Activated CD4-positive, alpha-beta T cell treated with anti-CD3 and anti-CD28 coated beads, Interleukin-2, Interleukin-6, amounts not matched to agents 100 ng/mL and 50 ng/mL, durations not matched to agents 16 hours and 8 hours (primary cell): ENCODE results near the gene RPL35A.
"Not testable (repeated sequence)": the region's sequence is repeated elsewhere in the genome, so short reads cannot be mapped to it uniquely, and the experiment has no call there.

Experiments
- DNase-seq: peaks from one replicate; pipeline ENCODE4 v3.0.0-alpha.2; 2020

Gene RPL35A

GRCh38 chr3:197953325-197953724 lies 3.3 kb downstream of the RPL35A start:
- no peak for DNase-seq

- no peak for DNase-seq
Measured at GRCh38 chr3:197953881-197954280, 3.9 kb downstream of the RPL35A start.

GRCh38 chr3:197955892-197956477 lies 6.0 kb downstream of the RPL35A start:
- no peak for DNase-seq

- no peak for DNase-seq
Measured at GRCh38 chr3:197956626-197956988, 6.6 kb downstream of the RPL35A start.

- no peak for DNase-seq
Measured at GRCh38 chr3:197957790-197958133, 7.8 kb downstream of the RPL35A start.

GRCh38 chr3:197958346-197958745 lies 8.4 kb downstream of the RPL35A start:
- DNase-seq = no peak

- DNase-seq = not testable (repeated sequence)
Measured at GRCh38 chr3:197958848-197959247, 8.9 kb downstream of the RPL35A start.

GRCh38 chr3:197959500-197959890 lies 9.5 kb downstream of the RPL35A start:
- peak; percentile 22 for DNase-seq

- DNase-seq = peak; percentile 97
Measured at GRCh38 chr3:197959891-197960693, 10.1 kb downstream of the RPL35A start, which contains the start of gene LMLN. Gene LMLN (plus strand): TSS chr3:197960217. CDS start chr3:197960246, 29 bp downstream.

- DNase-seq = peak; percentile 55
Measured at GRCh38 chr3:197960694-197961581, 10.9 kb downstream of the RPL35A start.

GRCh38 chr3:197961582-197961945 lies 11.6 kb downstream of the RPL35A start:
- DNase-seq = no peak

GRCh38 chr3:197963019-197963637 lies 13.1 kb downstream of the RPL35A start:
- DNase-seq = no peak

GRCh38 chr3:197967337-197967989 lies 17.5 kb downstream of the RPL35A start:
- DNase-seq = not testable (repeated sequence)

- no peak for DNase-seq
Measured at GRCh38 chr3:197970588-197970987, 20.6 kb downstream of the RPL35A start.

- DNase-seq = no peak
Measured at GRCh38 chr3:197974016-197974415, 24.0 kb downstream of the RPL35A start.

- DNase-seq = no peak
Measured at GRCh38 chr3:197975311-197975710, 25.3 kb downstream of the RPL35A start.

- DNase-seq = no peak
Measured at GRCh38 chr3:197983076-197983475, 33.1 kb downstream of the RPL35A start.

- no peak for DNase-seq
Measured at GRCh38 chr3:197989651-197990050, 39.7 kb downstream of the RPL35A start.

GRCh38 chr3:197994736-197995135 lies 44.7 kb downstream of the RPL35A start:
- DNase-seq = no peak

GRCh38 chr3:197996855-197997254 lies 46.9 kb downstream of the RPL35A start:
- no peak for DNase-seq

GRCh38 chr3:197997936-197998335 lies 47.9 kb downstream of the RPL35A start:
- no peak for DNase-seq
